LNCAP (cell line): Measurements from ENCODE around the gene NWD2.

Experiments used
- TF ChIP-seq, protein P1 (sequence below): fragments of 450-650 bp; IDR thresholded peaks from 2 replicates; pipeline ENCODE4 v1.5.1; 2017; ENCODE audit warnings: mild to moderate bottlenecking

Gene NWD2

DNA sequence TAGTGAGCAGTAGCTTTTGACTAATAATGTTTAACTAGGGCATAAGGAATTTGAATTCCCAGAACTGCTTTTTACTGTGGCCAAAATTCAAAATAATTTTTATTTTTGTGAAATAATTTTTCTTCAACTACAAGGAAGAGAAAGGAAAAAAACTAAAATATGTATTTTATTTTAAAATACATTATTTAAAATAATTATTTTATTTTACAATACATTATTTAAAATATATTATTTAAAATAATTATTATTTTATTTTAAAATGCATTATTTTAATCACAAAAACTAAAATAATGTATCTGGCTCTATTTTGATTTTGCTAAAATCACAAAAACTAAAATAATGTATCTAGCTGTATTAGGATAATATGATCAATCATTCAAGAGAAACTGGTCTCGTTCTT, 231.2 kb downstream of the NWD2 start:
- TF ChIP-seq, protein P1, sequence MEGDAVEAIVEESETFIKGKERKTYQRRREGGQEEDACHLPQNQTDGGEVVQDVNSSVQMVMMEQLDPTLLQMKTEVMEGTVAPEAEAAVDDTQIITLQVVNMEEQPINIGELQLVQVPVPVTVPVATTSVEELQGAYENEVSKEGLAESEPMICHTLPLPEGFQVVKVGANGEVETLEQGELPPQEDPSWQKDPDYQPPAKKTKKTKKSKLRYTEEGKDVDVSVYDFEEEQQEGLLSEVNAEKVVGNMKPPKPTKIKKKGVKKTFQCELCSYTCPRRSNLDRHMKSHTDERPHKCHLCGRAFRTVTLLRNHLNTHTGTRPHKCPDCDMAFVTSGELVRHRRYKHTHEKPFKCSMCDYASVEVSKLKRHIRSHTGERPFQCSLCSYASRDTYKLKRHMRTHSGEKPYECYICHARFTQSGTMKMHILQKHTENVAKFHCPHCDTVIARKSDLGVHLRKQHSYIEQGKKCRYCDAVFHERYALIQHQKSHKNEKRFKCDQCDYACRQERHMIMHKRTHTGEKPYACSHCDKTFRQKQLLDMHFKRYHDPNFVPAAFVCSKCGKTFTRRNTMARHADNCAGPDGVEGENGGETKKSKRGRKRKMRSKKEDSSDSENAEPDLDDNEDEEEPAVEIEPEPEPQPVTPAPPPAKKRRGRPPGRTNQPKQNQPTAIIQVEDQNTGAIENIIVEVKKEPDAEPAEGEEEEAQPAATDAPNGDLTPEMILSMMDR, result no peak

DNA sequence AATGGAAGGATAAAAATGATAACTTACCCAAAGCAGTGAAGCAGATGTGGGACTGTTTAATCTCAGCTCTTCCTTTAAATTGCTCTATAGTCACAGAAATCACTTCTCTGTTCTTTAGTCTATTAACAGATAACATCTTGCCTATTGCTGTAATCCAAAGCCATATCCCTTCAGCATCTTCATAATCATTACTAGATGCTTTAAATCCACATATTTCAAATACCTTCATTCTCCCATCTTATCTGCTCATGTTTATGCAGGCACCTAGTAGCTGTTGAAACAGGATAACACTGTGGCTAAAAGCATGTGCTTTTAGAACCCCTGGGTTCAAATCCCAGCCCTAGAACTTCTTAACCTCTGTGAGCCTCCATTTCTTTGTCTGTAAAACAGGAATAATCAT, 231.7 kb downstream of the NWD2 start:
- TF ChIP-seq, protein P1, result no peak

DNA sequence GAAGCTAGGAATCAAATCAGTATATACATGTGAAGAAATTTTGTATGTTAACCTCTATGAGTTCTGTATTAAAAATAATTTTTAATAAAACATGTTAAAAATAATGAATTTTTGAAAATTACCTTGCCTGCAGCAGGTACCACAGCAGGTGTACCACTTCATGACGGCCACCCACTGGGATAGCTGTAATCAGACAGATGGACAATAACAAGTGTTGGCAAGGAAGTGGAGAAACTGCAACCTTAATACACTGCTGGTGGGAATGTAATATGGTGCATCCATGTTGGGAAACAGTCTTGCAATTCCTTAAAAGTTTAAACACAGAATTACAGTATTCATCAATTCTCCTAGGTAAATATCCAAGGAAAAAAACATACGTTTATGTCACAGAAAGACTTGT, 232.1 kb downstream of the NWD2 start:
- TF ChIP-seq, protein P1, result no peak

DNA sequence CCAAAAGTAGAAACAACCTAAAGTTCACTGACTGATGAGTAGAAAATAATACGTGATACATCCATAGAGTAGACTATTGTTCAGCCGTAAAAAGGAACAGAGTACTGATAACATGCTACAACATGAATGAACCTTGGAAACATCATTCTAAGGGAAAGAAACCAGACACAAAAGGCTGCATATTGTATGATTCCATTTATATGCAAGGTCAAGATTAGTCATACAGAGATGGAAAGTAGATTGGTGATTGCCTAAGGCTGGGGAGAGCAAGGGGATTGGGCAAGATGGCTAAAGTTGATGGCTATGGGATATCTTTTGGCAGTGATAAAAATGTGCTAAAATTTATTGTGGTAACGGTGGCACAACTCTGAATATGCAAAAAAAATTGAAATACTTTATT, 232.6 kb downstream of the NWD2 start:
- TF ChIP-seq, protein P1, result no peak

DNA sequence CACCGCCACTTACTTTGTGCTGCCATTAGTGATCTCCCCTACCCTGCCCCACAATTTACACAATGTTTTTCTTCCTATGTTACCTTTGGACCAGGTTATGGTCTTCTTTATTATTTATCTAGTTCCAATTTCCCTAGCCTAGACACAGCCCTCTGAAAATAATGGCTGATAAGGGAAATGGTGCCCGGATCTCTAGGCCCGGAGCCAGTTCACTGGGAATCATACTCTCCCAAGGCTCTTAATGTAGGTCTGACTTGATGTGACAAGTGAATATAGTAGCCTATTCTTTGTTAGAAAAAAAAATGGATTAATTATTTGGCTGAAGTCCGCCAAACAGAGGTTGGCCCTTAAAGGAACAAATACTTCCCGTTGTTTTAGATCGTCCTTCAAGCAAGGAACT, 233.6 kb downstream of the NWD2 start:
- TF ChIP-seq, protein P1, result no peak

DNA sequence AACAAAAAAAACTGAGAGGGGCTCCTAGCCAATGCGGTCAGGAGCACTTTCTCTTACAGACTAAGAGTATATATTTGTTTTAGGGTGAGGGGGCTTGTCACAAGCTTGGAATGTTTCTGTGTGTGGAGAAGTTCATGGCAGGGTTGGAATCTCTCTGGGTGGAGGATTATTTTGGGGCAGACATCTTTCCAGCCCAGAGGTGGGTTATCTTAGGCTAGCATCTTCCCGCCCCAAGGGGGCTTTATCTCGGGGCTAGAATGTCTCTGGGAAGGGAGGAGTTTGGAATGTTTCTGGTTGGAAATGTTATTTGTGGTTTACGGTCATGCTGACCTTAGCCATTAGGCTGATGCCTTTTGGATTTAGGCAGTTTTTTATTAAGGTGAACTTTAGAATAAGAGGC, 236.0 kb downstream of the NWD2 start:
- TF ChIP-seq, protein P1, result no peak

DNA sequence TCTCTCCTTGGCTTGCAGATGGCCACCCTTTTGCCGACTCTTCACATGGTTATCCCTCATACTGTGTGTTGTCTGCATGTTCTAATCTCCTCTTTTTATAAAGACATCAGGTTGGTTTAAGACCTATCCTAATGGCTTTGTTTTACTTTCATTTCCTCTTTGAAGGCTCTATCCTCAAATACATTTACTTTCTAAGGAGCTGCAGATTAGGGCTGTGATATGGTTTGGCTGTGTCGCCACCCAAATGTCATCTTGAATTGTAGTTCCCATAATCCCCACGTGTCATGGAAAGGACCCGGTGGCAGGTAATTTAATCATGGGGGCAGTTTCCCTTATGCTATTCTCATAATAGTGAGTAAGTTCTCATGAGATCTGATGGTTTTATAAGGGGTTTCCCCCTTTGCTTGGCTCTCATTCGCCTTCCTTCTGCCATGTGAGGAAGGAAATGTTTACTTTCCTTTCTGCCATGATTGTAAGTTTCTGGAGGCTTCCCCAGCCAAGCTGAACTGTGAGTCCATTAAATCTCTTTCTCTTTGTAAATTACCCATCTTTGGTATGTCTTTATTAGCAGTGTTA, 237.1 kb downstream of the NWD2 start:
- TF ChIP-seq, protein P1, result no peak
